Hepatic stellate cell (primary cell): ENCODE measurements around the gene PLAAT5.

Experiments
- DNase-seq: peaks from one replicate; pipeline ENCODE4 v3.0.0; 2011; ENCODE audit warnings: low spot score

PLAAT5 gene

DNA sequence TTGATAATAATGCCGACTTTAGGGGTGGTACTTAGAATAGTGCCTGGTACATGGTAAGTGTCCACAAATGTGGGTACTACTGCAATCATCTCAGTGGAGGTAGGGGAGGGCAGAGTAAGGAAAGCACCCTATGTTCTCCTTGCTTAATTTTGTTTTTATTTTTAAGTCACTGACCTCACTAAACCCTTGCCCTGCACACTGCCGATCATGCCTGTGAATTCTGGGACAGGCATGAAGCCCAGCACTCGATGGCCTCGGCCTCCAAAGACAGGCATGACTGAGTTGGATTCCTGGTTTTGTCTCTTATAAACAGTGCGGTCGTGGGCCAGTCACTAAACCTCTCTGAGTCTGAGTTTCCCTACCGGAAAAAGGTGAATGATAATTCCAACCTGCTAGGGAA, 21.8 kb upstream of the PLAAT5 start:
- DNase-seq: no peak

DNA sequence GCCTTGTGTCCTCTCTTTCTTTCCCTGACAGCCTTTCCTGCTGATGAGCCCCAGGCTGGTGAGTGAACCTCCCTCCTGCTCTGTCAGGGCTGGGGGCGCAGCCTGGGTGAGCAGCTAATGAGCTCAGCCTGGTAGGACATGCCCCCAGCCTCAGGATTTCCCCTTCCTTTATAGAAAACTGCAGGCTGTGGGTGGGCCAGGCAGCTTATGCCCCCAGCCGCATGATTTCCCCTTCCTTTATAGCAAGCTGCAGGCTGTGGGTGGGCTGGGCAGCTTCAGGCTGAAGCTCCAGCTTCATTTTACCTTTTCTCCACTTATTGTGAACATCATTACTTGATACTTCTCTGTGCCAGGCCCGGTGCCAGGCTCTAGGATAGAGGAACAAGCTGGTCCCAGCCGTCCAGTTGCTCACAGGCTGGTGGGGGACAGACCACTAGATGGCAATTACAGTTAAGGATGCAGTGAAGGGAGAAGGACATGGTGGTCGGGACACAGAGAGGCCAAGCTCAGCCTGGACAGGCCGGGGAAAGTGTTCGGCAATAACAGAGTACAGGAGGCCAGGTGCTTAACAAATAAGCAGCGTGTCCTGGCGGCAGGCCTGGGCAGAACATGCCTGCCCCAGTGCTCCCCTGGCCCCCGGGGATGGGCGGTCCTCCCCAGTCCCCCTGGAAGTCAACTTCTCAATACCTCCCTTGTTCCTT, 20.2 kb upstream of the PLAAT5 start:
- no peak for DNase-seq

DNA sequence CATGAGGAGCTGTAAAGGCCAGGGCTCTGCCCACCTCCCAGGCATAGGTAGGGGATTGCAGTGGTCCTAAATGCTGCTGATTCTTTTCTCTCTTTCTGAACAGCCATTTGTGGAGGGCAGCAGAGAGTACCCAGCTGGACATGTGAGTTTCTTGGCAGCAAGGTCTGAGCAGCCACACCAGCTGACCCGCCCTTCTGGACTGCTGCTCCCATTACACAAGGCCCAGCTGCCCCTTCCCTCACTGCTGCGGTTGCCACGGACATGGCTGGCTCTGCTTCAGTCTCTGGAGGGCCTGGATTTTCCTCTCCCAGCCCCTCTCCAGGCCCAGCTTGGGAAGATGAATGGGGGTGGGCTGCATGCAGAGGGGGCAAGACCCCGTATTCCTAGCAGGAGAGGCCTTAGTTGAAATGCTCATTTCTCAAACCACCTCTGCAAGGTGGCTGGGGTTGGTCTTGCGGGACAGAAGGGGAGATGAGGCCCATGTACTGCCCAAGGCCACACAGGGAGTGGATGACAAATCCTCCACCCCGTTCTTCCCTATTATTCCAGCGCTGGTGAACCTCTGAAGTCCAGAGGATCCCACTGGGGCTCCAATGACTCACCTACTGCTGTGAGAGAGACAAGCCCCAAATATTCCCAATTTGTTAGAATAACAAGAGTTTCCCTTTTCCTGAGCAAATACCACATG, 19.5 kb upstream of the PLAAT5 start:
- peak; percentile 53 for DNase-seq

DNA sequence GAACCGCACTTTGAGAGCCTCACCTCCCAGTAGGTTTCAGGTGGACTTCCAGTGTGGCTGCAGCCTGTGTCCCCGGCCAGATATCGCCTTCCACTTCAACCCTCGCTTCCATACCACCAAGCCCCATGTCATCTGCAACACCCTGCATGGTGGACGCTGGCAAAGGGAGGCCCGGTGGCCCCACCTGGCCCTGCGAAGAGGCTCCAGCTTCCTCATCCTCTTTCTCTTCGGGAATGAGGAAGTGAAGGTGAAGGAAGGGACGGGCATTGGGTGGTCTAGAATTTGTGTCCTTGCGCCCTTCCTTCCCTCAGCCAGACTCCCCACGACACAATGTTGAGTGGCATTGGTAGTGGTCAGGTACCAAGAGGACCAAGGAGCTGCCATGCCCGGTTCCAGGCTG, 17.8 kb upstream of the PLAAT5 start:
- DNase-seq: no peak

DNA sequence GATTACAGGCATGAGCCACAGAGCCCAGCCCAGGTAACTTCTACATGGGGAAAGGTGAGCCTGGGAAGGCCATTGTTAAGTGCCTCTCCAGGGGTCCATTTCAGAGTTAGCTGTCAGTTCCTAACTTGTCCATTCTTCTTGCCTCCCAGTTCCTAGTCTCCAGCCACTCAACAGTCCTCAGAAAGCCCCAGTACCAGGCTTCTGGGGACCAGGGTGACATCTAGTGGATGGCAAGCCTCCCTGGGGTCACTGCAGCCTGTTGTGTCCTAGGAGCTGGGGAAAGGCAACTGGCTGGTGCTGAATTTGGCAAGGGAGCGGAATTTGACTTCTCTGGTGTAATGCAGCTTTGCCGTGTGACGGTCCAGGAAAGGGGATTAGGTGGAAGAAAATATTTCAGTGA, 17.0 kb upstream of the PLAAT5 start:
- peak; percentile 30 for DNase-seq

DNA sequence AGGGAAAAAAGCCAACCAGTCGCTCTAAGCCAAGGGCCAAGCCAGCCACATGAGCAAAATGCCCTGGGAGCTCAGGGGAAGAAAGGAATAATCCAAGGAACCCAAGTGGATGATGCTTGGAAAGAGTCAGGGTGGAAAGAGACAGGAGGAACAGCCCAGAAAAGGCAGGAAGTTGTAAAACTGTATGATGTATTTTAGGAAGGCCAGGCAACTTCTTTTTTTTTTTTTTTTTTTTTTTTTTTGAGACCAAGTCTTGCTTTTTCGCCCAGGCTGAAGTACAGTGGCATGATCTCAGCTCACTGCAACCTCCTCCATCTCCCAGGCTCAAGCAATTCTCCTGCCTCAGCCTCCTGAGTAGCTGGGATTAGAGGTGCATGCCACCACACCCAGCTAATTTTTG, 16.5 kb upstream of the PLAAT5 start:
- no peak for DNase-seq

DNA sequence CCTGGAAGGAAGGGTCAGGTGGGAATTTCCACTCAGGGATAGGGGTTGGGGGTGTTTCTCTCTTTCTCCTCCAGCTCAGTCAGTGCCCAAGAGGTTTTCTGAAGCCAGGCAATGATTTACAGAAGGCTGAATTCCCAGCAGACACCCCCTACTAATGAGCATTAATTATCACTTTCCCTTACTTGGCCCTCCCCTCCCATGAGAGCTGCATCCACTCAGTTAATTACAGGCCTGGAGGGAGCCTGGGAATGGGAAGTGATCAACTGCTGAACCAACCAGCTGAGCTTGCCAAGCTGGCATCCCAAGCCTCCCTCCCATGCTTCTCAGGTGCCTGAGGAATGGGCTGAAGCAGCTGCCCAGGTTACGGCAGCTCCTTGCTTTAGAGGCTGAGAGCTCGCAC, 15.9 kb upstream of the PLAAT5 start:
- DNase-seq: no peak

DNA sequence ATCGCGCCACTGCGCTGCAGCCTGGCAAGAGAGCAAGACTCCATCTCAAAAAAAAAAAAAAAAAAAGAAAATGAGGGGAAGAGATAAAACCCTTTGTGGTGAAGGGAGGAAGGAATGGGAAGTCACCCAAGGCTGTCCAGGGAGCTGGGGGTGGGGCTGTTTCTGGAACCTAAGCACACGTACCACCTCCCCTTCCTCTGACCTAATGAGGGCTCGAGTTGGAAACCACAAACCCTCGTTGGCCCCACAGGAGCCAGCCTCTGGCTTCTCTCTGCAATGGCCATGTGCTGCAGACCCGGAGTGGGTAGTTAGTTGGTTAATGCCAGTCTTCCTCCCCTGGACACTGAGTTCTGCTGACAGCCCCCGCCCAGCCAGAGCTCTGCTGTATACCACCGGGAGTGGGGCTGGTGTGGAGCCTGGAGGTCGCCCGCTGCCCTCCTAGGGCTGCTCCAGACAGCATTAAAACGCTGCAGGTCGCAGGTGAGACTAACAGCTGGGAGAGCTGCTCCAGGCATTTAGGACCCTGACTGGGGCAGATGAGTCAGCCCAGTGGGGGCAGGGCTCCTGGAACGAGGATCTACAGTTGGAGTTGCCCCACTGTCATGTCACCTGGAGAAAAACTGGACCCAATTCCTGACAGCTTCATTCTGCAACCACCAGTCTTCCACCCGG, 15.0 kb upstream of the PLAAT5 start, which contains the start of gene LGALS12:
LGALS12 (plus strand) TSS at position 228 of the 672 bp plus-strand sequence; CDS start at position 603, 375 bp downstream.
- DNase-seq: no peak

DNA sequence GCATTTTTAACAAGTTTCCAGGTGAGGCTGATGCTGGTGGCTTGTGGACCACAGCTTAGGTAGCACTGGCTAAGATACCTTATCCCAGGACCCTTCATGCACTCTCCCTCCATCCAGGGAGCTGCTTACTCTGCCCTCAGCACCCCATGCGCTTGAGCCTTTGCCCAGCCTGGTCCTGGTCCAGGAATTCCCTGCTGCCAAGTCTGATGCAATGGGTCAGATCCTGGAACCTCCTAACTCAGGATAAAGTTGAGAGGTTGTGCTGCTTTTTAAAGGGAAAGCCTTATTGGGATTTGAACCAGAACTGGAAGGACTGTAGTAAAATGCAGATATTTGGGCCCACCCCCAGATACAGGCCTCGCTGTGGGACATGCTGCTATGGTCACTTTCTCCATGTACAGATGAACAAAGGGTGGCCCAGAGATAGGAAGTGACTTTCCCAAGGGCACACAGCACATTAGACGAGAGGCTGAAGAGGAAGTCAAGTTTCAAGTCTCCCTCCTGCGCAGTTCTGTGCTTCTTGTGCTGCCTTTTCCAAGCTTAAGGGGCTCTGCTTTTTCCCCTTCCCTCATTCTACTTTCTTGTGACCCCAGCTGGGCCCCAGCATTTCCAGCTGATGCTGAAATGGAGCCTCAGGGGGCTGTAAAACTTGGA, 14.1 kb upstream of the PLAAT5 start:
- no peak for DNase-seq

DNA sequence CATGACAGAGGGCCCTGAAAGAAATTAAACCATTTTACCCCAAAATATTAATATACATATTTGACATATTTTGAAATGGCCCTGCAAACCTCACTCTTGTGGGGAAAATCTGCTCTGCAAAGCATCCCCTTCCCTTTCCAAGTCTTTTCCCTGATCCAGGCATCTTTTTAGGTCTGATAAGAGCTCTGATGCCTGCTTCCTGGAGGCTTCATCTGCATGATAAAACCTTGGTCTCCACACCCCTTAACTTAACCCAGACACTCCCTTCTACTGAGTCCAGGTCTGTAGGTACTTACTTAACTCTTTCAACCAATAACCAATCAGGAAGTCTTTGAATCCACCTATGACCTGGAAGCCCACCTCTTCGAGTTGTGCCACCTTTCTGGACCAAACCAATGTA, 13.1 kb upstream of the PLAAT5 start:
- no peak for DNase-seq

DNA sequence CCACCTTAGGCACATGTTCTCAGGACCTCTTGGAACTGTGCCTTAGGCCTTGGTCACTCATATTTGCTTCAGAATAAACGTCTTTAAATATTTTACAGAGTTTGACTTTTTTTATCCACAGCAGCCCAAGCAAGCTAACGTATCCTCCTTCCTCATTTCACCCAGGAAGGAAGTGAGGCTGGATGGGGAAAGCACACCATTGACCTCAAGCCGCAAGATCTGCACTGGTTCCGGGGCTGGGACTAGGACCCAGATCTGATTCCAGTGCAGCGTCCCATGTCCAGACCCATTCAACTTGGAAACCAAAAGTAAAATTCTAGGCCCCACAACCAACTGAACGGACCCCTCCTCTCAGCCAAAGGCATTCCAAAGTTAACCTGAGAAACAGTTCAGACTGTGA, 12.5 kb upstream of the PLAAT5 start:
- DNase-seq: no peak

DNA sequence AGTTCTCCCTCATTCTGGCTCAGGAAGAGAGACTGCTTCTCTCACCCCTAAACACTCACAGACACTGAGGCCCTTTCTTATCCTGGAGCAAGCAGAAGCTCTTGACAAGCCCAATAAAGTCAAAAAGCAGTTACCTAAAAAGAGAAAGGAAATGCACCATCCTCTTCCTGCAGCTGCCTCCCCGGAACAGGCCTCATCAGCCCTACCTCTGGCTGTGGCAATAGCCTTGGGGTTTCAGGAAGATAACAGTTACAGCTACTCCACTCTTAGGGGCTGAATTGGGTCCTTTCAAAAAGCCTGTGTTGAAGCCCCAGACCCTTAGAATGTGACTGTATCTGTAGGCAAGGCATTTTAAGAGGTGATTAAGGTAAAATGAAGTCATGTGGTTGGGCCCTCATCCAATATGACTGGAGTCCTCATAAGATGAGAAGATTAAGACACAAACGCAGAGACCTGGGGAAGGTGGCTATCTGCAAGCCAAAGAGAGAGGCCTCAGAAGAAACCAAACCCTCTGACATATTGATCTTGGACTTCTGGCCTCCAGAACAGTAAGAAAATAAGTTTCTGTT, 11.4 kb upstream of the PLAAT5 start:
- no peak for DNase-seq

DNA sequence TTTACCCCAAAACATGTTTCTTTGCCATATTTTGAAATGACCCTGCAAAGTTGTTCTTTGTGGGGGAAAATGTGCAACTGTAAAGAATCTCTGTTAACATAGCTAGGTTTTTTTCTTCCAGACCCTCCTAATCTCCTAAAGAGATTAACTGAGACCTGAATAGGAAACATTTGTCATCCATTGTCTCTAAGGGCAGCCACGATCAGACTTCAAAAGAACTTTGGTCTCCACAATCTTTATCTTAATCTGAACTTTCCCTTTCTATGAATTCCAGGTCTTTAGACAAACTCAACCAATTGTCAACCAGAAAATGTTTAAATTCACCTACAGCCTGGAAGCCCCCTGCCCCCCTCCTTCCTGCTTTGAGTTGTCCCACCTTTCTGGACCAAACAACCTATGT, 10.3 kb upstream of the PLAAT5 start:
- DNase-seq: no peak

DNA sequence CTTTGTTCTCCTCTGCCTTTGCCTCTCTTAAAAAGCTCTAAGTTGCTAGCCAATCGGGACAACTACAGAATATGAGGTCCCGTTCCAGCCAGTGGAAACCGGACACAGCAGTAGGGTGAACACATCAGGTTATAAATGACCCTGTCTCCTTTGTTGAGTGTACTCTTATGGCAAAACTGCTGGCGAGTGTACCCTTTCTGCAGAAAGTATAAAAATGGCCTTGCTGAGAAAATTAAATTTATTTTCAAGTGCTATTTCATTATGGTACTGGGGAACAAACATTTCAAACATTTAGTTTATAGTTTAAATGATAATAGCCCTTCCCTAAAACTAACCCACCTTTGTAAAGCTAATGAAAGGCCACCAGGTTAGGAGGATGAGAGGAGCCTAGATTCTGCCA, 8.9 kb upstream of the PLAAT5 start:
- no peak for DNase-seq

DNA sequence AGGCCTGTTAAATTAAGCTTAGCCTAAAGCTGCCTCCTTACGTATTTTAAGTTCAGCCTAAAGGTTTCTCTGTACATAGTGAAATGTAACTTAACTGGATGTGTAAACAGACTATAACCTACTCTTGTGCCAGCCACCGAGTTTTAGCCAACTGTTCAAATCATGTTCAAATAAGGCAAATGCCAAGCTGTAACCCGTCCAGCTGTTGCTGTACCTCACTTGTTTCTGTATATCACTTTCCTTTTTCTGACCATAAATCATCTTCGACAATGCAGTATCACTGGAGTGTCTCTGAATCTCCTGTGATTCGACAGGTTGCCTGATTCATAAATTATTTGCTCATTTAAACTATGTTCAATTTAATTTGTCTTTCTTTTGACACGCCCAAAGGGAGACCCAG, 4.0 kb upstream of the PLAAT5 start:
- DNase-seq: no peak

DNA sequence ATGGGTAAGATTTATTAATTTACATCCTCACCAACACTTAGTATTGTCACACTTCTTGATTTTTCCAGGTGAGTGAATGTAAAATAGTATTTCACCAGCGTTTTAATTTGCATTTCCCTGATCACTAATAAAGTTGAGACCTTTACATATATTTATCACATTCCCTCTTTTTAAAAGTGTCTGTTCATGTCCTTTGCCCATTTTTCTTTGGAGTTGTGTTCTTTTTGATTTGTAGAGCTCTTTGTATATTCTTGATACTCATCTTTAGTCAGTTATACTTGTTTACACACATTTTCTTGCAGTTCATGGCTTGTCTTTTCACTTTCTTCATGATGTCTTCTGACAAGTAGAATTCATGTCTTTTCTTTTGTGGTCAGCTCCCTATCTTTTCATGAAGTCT, 2.2 kb upstream of the PLAAT5 start:
- DNase-seq: no peak

DNA sequence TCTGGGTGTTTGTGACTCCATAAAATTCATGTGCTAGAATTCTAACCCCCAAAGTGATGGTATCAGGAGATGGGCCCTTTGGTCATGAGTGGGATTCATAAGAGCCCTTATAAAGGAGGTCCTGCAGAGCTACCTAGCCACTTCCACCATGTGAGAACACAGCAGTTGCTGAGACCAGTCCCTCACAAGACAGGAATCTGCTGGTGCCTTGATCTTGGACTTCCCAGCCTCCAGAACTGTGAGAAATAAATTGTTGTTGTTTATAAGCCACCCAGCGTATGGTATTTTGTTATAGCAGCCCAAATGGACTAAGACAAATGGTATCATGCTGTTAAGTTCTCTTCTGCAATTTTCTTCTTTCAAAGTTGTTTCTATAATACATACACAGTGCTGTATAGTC, 1.5 kb upstream of the PLAAT5 start:
- no peak for DNase-seq

DNA sequence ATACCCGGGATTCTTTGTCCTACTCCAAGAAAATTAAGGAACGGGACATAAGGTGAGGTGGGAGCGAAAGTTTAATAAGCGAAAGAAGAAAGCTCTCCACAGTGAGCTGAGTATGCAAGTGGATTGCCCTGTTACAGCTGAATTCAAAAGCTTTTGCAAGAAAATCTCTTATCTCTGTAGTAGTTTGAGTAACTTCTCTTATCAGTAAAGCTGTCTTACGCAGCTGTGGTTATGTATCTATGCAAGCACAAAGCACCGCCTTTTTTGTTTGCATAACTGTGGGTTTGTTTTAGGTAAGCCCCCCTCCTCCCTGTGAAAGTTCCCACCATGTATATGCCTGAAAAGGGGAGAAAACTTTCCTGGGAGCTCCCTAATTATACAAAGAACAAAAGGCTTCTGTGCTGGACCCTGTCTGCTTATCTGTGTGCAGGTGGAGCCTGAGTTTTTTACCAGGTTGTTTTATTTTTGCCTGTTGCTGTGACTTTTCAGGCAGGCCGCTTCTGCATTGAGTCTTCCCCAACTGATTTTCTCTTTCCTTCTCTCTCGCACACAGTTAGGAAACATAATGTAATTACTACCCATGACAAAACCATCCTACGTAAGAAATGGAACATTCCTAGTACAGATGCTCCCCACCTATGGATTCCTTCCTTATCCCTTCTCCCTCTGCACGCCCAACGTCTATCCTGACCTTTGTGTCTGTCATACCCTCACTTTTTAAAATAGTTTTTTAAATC, 837 bp upstream of the PLAAT5 start:
- no peak for DNase-seq

DNA sequence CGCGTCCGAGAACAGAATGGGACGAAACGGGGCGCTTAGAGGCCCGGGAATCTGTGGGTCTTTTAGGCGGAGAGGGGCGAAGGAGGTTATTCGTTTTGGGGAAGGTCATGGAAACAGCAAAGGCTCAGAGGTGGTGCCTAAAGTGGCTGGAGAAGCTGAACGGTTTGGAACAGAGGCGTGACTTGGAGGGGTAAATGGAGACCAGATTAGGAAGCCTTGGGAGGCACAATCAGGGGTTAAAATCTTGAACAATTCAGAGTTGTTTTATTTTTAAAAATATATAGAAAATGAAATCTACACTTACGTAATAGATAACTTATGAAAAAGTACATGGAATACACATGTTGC, 247 bp upstream of the PLAAT5 start:
- DNase-seq: no peak

DNA sequence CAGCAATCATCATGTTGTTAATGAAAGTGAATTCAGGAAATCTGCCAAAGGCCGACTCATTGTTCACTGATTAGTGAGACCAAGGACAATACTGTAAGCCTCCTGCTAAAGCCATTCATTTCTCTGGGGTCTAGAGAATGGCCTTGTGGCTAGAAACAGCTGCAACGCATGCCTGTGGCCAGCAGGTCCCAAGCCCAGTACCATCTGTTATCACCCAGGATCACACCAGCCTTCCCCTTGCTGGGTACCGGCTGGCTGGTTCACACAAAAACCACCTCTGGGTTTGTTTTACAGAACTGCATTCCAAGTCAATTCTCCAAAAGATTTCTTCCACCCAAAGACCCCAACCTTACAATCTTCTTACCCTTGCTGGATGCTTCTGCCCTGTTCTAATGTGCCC, 1.1 kb downstream of the PLAAT5 start:
- DNase-seq: no peak

DNA sequence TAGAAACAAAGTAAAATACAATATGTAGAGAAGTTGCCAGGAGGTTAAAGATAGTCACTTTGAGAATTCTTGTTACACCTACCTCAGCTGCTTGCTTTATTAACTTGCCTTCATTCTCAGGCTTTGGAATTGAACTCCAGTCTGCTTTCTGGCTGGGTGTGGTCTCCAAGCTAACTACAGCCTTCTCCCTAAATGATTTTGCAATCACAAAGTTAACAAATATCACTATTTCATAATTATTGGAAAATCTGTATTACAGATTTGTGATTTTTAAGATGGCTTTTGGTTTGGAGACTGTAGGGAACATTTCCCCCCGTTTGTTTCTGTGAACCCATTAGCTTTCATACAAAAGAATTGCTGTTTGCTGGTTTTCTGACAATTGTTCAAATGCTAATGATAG, 2.2 kb downstream of the PLAAT5 start:
- DNase-seq: no peak

DNA sequence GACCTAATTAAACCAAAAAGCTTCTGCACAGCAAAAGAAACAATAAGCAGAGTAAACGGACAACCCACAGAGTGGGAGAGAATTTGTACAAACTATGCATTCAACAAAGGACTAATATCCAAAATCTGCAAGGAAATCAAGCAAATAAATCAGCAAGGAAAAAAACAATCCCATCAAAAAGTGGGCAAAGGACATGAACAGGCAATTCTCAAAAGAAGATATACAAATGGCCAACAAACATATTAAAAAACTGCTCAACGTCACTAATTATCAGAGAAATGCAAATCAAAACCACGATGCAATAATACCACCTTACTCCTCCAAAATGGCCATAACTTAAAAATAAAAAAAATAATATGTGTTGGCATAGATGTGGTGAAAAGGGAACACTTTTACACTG, 5.2 kb downstream of the PLAAT5 start:
- DNase-seq: no peak
